GM23338 (cell line): Measurements from ENCODE around the gene KLHL40.

Source experiments
- CREB1 ChIP-seq: fragments of 250-450 bp; sonication (Bioruptor Pico); IDR thresholded peaks from 2 replicates; pipeline ENCODE4 v1.5.0; 2020; ENCODE audit warnings: low read depth, mild to moderate bottlenecking, moderate library complexity
- CTCF ChIP-seq, 2 experiments: fragments of 200-600 bp in 1 of 2; sonication (generic) in 1 of 2; conservative IDR thresholded peaks; 2 replicates each; pipeline versions ENCODE4 v1.5.1 to v1.6.1; 2016 to 2017; ENCODE audit warnings: antibody characterized with exemption in 2 of 2, low read depth in 2 of 2, mild to moderate bottlenecking in 2 of 2, moderate library complexity in 1 of 2
- ETS1 ChIP-seq: IDR thresholded peaks from 2 replicates; pipeline ENCODE4 v1.6.1; 2016; ENCODE audit warnings: antibody characterized with exemption
- EZH2 ChIP-seq: fragments of 200-600 bp; sonication (generic); IDR thresholded peaks from one replicate; pipeline ENCODE4 v1.8.0; 2017; ENCODE audit warnings: antibody characterized with exemption, mild to moderate bottlenecking, low read depth; ENCODE audit not compliant: unreplicated experiment
- EZH2phosphoT487 ChIP-seq: fragments of 200-600 bp; sonication (generic); IDR thresholded peaks from one replicate; pipeline ENCODE4 v1.8.1; 2018; ENCODE audit warnings: antibody characterized with exemption; ENCODE audit not compliant: unreplicated experiment
- JUNB ChIP-seq: IDR thresholded peaks from one replicate; pipeline ENCODE4 v1.6.1; 2016; ENCODE audit warnings: antibody characterized with exemption; ENCODE audit not compliant: unreplicated experiment
- NANOG ChIP-seq: IDR thresholded peaks from 2 replicates; pipeline ENCODE4 v1.6.1; 2016; ENCODE audit warnings: antibody characterized with exemption, borderline replicate concordance
- POLR2AphosphoS5 ChIP-seq: IDR thresholded peaks from 2 replicates; pipeline ENCODE4 v1.6.1; 2016; ENCODE audit warnings: antibody characterized with exemption, low read depth
- REST ChIP-seq: IDR thresholded peaks from one replicate; pipeline ENCODE4 v1.6.1; 2018; ENCODE audit warnings: antibody characterized with exemption; ENCODE audit not compliant: unreplicated experiment
- STAT1 ChIP-seq: IDR thresholded peaks from one replicate; pipeline ENCODE4 v1.6.1; 2016; ENCODE audit warnings: antibody characterized with exemption; ENCODE audit not compliant: unreplicated experiment
- ZNF114 ChIP-seq: fragments of 250-450 bp; sonication (Bioruptor Pico); IDR thresholded peaks from 2 replicates; pipeline ENCODE4 v1.5.0; 2020; ENCODE audit warnings: mild to moderate bottlenecking, moderate library complexity
- ZNF331 ChIP-seq: fragments of 250-450 bp; sonication (Bioruptor Pico); IDR thresholded peaks from 2 replicates; pipeline ENCODE4 v1.5.0; 2020; ENCODE audit warnings: low read depth, mild to moderate bottlenecking, moderate library complexity
- ZNF462 ChIP-seq: fragments of 250-450 bp; sonication (Bioruptor Pico); IDR thresholded peaks from 2 replicates; pipeline ENCODE4 v1.5.0; 2020; ENCODE audit warnings: mild to moderate bottlenecking, moderate library complexity

GRCh38 chr3:42655980-42656679 lies 29.2 kb upstream of the KLHL40 start:
- TF ChIP-seq POLR2AphosphoS5 (no peak), CTCF (conservative IDR thresholded peaks at IDR 0.05; ENCODE audit: low read depth in 2 of 2) (no peak), EZH2 (no peak), EZH2phosphoT487 (no peak), JUNB (no peak), REST (no peak), CREB1 (no peak), ZNF462 (no peak), ETS1 (no peak), ZNF331 (no peak), ZNF114 (CRISPR knock-in tag) (no peak), NANOG (no peak), STAT1 (no peak)
